ENCODE results near the gene TRAPPC6A.

- TF ChIP-seq ZNF512 (CRISPR knock-in tag; IDR thresholded peaks at IDR 0.05; ENCODE audit: borderline replicate concordance), result no peak
- TF ChIP-seq CTCF (IDR thresholded peaks at IDR 0.05), result no peak
- no peak for TF ChIP-seq NFE2L1 (CRISPR knock-in tag; IDR thresholded peaks at IDR 0.05)
Observed at GRCh38 chr19:45217193-45217956, 39.3 kb upstream of the TRAPPC6A start.
